C4-2B (cell line): Measurements from ENCODE around the gene PROCR.

Source experiments
- ZFX ChIP-seq: fragments of 450-650 bp; IDR thresholded peaks from 2 replicates; pipeline ENCODE4 v1.6.1; 2017
- TF ChIP-seq, protein P1 (sequence below): fragments of 450-650 bp; conservative IDR thresholded peaks from 2 replicates; pipeline ENCODE4 v1.5.1; 2017; ENCODE audit warnings: mild to moderate bottlenecking

DNA sequence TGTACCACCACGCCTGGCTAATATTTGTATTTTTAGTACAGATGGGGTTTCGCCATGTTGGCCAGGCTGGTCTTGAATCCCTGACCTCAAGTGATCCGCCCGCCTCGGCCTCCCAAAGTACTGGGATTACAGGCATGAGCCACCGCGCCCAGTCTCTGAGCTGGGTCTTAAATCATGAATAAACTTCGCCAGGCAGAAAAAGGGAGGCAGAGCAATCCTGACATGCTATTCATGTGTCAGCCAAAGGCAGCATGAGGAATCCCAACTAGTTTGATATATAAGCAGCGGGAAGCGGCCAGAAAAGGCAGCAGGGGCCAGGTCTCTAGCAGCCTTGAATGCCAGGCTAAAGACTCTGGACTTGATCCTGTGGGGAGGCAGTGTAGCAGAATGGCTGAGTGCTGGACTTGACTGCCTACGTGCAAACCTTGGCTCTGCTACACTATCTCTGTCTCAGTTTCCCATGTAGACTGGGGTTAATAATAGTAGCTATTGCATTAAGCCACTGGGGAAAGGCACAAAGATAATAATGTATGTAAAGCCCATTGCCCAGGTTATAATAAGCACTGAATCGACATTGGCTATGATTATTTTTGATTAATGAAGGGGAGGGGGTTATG, 1.8 kb downstream of the PROCR start:
- TF ChIP-seq, protein P1, sequence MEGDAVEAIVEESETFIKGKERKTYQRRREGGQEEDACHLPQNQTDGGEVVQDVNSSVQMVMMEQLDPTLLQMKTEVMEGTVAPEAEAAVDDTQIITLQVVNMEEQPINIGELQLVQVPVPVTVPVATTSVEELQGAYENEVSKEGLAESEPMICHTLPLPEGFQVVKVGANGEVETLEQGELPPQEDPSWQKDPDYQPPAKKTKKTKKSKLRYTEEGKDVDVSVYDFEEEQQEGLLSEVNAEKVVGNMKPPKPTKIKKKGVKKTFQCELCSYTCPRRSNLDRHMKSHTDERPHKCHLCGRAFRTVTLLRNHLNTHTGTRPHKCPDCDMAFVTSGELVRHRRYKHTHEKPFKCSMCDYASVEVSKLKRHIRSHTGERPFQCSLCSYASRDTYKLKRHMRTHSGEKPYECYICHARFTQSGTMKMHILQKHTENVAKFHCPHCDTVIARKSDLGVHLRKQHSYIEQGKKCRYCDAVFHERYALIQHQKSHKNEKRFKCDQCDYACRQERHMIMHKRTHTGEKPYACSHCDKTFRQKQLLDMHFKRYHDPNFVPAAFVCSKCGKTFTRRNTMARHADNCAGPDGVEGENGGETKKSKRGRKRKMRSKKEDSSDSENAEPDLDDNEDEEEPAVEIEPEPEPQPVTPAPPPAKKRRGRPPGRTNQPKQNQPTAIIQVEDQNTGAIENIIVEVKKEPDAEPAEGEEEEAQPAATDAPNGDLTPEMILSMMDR: no peak
- no peak for TF ChIP-seq ZFX
